HepG2 (cell line): ENCODE data around the gene HNRNPR. TPM values are rescaled to one million over a fixed set of nuclear protein-coding genes. Genes with fewer than 3 reads are reported as not detected.

Experiments
- AGO1 ChIP-seq: fragments of 200-400 bp; formaldehyde crosslinking; IDR thresholded peaks from 2 replicates; pipeline ENCODE4 v1.6.1; 2017; ENCODE audit warnings: mild to moderate bottlenecking, low read depth, low read length, moderate library complexity; ENCODE audit not compliant: poor library complexity, severe bottlenecking
- ARID2 ChIP-seq: sonication (generic); formaldehyde crosslinking; IDR thresholded peaks from 2 replicates; pipeline ENCODE4 v1.8.1; 2022; ENCODE audit warnings: mild to moderate bottlenecking, missing genetic modification reagents, borderline replicate concordance
- E2F5 ChIP-seq: sonication (generic); formaldehyde crosslinking; conservative IDR thresholded peaks from 2 replicates; pipeline ENCODE4 v1.4.0; 2020; ENCODE audit warnings: missing genetic modification reagents
- FOXA1 ChIP-seq, 2 experiments: fragments of 450-650 bp in 1 of 2; sonication (generic) in 1 of 2; formaldehyde crosslinking in 1 of 2; IDR thresholded peaks; 2 replicates each; pipeline versions ENCODE4 v1.4.0 to v1.6.1; 2016 to 2020; ENCODE audit warnings: missing genetic modification reagents in 1 of 2
- HINFP ChIP-seq: sonication (generic); formaldehyde crosslinking; IDR thresholded peaks from 2 replicates; pipeline ENCODE4 v1.4.0; 2020; ENCODE audit warnings: low read depth, mild to moderate bottlenecking, missing genetic modification reagents
- HNRNPLL ChIP-seq: fragments of 200-400 bp; formaldehyde crosslinking; IDR thresholded peaks from 2 replicates; pipeline ENCODE4 v1.6.1; 2017; ENCODE audit warnings: mild to moderate bottlenecking, low read depth, low read length; ENCODE audit not compliant: poor library complexity, severe bottlenecking
- IRF9 ChIP-seq: sonication (generic); formaldehyde crosslinking; IDR thresholded peaks from 2 replicates; pipeline ENCODE4 v1.8.0; 2022; ENCODE audit warnings: missing genetic modification reagents, mild to moderate bottlenecking, borderline replicate concordance
- MATR3 ChIP-seq: sonication (generic); formaldehyde crosslinking; IDR thresholded peaks from 2 replicates; pipeline ENCODE4 v1.4.0; 2020; ENCODE audit warnings: missing genetic modification reagents
- SP5 ChIP-seq: IDR thresholded peaks from 2 replicates; pipeline ENCODE4 v1.6.1; 2016; ENCODE audit warnings: low read depth, borderline replicate concordance
- ZBTB1 ChIP-seq: sonication (generic); formaldehyde crosslinking; IDR thresholded peaks from 2 replicates; pipeline ENCODE4 v1.4.0; 2020; ENCODE audit warnings: missing genetic modification reagents, borderline replicate concordance
- ZFP82 ChIP-seq: sonication (generic); formaldehyde crosslinking; IDR thresholded peaks from 2 replicates; pipeline ENCODE4 v1.5.1; 2020; ENCODE audit warnings: mild to moderate bottlenecking, missing genetic modification reagents, borderline replicate concordance
- ZNF335 ChIP-seq: sonication (generic); formaldehyde crosslinking; IDR thresholded peaks from 2 replicates; pipeline ENCODE4 v1.4.0; 2020; ENCODE audit warnings: missing genetic modification reagents
- ZNF468 ChIP-seq: sonication (generic); formaldehyde crosslinking; IDR thresholded peaks from 2 replicates; pipeline ENCODE4 v1.8.0; 2022; ENCODE audit warnings: mild to moderate bottlenecking, moderate library complexity, missing genetic modification reagents
- ZNF790 ChIP-seq: sonication (generic); formaldehyde crosslinking; IDR thresholded peaks from 2 replicates; pipeline ENCODE4 v1.8.0; 2022; ENCODE audit warnings: missing genetic modification reagents, mild to moderate bottlenecking, borderline replicate concordance
- ZNF800 ChIP-seq: sonication (generic); formaldehyde crosslinking; IDR thresholded peaks from 2 replicates; pipeline ENCODE4 v1.4.0; 2020; ENCODE audit warnings: missing genetic modification reagents
- polyA plus RNA-seq, 8 experiments: library from polyadenylated mRNA; depleted of rRNA in 3 of 8; stranded (reverse) in 7 of 8; unstranded in 1 of 8; fragments of >200 nt; fragmentation: Illumina TruSeq in 4 of 8; extraction: Trizol in 4 of 8; gene quantifications; 2 replicates each; pipeline versions ENCODE4 v1.2.1 to v1.2.3, GENCODE V29; 2011 to 2016; ENCODE audit warnings: low read depth in 4 of 8, missing spikeins in 1 of 8, mixed read lengths in 1 of 8; ENCODE audit not compliant: insufficient read depth in 1 of 8
- total RNA-seq, 5 experiments: library from RNA; depleted of rRNA; stranded (reverse); fragments of >200 nt; fragmentation: Illumina TruSeq; extraction: Trizol; gene quantifications; 2 replicates each; pipeline ENCODE4 v1.2.3, GENCODE V29; 2016; ENCODE audit warnings: low read depth in 1 of 5
- TF ChIP-seq, protein P1 (sequence below): sonication (generic); formaldehyde crosslinking; IDR thresholded peaks from 2 replicates; pipeline ENCODE4 v1.4.0; 2020; ENCODE audit warnings: missing genetic modification reagents

The HNRNPR gene
- total and polyA plus RNA-seq, 2 of the 13 experiments (the other 11 are each of a cell fraction or from before 2014, with no cell fraction given): 133 to 216 TPM

GRCh38 chr1:23368562-23369334 lies 24.7 kb upstream of the HNRNPR start (continued):
- TF ChIP-seq ZFP82 (CRISPR knock-in tag) (0 out of 2 replicates have a peak, but pooled peaks have one; percentile 56), IRF9 (no peak), ARID2 (CRISPR knock-in tag) (peak; percentile 86; the same call in 1 of the 2 replicates), SP5 (CRISPR knock-in tag) (no peak; the same call in 1 of the 2 replicates), E2F5 (CRISPR knock-in tag) (no peak), ZNF468 (CRISPR knock-in tag) (peak; percentile 89; the same call in 1 of the 2 replicates), MATR3 (CRISPR knock-in tag) (no peak), AGO1 (peak; percentile 12), ZBTB1 (no peak), HNRNPLL (peak; percentile 72), ZNF790 (CRISPR knock-in tag) (no peak; the same call in 1 of the 2 replicates), ZNF800 (CRISPR knock-in tag) (peak; percentile 23; the same call in 1 of the 2 replicates), HINFP (CRISPR knock-in tag) (peak; percentile 44; the same call in 1 of the 2 replicates), FOXA1 (IDR thresholded peaks at IDR 0.05) (no peak), FOXA1 (CRISPR knock-in tag; IDR thresholded peaks at IDR 0.05) (no peak), ZNF335 (CRISPR knock-in tag) (0 out of 2 replicates have a peak, but pooled peaks have one; percentile 28)
- TF ChIP-seq, protein P1, sequence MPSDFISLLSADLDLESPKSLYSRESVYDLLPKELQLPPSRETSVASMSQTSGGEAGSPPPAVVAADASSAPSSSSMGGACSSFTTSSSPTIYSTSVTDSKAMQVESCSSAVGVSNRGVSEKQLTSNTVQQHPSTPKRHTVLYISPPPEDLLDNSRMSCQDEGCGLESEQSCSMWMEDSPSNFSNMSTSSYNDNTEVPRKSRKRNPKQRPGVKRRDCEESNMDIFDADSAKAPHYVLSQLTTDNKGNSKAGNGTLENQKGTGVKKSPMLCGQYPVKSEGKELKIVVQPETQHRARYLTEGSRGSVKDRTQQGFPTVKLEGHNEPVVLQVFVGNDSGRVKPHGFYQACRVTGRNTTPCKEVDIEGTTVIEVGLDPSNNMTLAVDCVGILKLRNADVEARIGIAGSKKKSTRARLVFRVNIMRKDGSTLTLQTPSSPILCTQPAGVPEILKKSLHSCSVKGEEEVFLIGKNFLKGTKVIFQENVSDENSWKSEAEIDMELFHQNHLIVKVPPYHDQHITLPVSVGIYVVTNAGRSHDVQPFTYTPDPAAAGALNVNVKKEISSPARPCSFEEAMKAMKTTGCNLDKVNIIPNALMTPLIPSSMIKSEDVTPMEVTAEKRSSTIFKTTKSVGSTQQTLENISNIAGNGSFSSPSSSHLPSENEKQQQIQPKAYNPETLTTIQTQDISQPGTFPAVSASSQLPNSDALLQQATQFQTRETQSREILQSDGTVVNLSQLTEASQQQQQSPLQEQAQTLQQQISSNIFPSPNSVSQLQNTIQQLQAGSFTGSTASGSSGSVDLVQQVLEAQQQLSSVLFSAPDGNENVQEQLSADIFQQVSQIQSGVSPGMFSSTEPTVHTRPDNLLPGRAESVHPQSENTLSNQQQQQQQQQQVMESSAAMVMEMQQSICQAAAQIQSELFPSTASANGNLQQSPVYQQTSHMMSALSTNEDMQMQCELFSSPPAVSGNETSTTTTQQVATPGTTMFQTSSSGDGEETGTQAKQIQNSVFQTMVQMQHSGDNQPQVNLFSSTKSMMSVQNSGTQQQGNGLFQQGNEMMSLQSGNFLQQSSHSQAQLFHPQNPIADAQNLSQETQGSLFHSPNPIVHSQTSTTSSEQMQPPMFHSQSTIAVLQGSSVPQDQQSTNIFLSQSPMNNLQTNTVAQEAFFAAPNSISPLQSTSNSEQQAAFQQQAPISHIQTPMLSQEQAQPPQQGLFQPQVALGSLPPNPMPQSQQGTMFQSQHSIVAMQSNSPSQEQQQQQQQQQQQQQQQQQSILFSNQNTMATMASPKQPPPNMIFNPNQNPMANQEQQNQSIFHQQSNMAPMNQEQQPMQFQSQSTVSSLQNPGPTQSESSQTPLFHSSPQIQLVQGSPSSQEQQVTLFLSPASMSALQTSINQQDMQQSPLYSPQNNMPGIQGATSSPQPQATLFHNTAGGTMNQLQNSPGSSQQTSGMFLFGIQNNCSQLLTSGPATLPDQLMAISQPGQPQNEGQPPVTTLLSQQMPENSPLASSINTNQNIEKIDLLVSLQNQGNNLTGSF: 0 out of 2 replicates have a peak, but pooled peaks have one; percentile 65
